Motor neuron (in vitro differentiated cells): ENCODE data around the gene NTN1. TPM values are rescaled to one million over a fixed set of nuclear protein-coding genes. Genes with fewer than 3 reads are reported as not detected.
A peak's percentile ranks its signal among the peaks of the same experiment; 100 is the strongest.

Source experiments
- ATAC-seq, 8 experiments: fragments of 200-7000 bp; cut with Tn5 transposase; replicated peaks in 6 of 8; 2 replicates each; pipeline ENCODE4 v1.8.0; 2021; ENCODE audit warnings: mild to moderate bottlenecking in 8 of 8, moderate library complexity in 8 of 8
- H3K27ac ChIP-seq, 2 donors: fragments of 250-450 bp; sonication (Bioruptor Pico); 2 replicates each; pipeline ENCODE4 v1.9.0; 2021; ENCODE audit warnings: antibody characterized with exemption in 2 of 2, mild to moderate bottlenecking in 2 of 2, moderate library complexity in 1 of 2
- H3K4me1 ChIP-seq, 2 donors: fragments of 250-450 bp; sonication (Bioruptor Pico); replicated peaks in 1 of 2; 2 replicates each; pipeline ENCODE4 v1.6.1; 2021; ENCODE audit warnings: antibody characterized with exemption in 2 of 2, mild to moderate bottlenecking in 2 of 2, moderate library complexity in 1 of 2
- H3K4me3 ChIP-seq, 5 donors: fragments of 250-450 bp; sonication (Bioruptor Pico); 2 replicates each; pipeline ENCODE4 v1.9.0; 2021; ENCODE audit warnings: antibody characterized with exemption in 5 of 5, mild to moderate bottlenecking in 5 of 5, moderate library complexity in 4 of 5
- WGBS, 10 experiments: fragments of 450-650 bp; shearing (Covaris generic); methylation state at CpG; one replicate each; pipeline ENCODE4 v1.0.0; 2022; 5-methylcytosine and 5-hydroxymethylcytosine counted together
- in situ Hi-C, 9 experiments: fragments of 400-800 bp; cut with MboI; loops; one replicate each; pipeline ENCODE4 v1.15.0; 2021; ENCODE audit warnings: low sequenced_read_pairs in 9 of 9, low pct_unique_long_range_greater_than_20kb in 2 of 9; ENCODE audit not compliant: unreplicated experiment in 9 of 9
- total RNA-seq, 8 experiments: library from RNA; unstranded; fragments of 300-600 nt; gene quantifications; 2 replicates each; pipeline versions ENCODE4 v1.2.3 to v1.2.4, GENCODE V29; 2022

NTN1 gene
- total RNA-seq, 8 experiments from 2014 or later: 8.0 to 491 (median 16.4) TPM

GRCh38 chr17:9026741-9027140 is 5.4 kb downstream of the NTN1 start:
- no peak overlapping the region for H3K4me3 ChIP-seq
- H3K27ac ChIP-seq: no peak overlapping the region
- no peak for ATAC-seq
- 30 to 90% (median 65%) methylated on average over 2 to 8 of the region's 8 CpGs; no CpG with 5 or more reads in 3 of the 10 experiments for WGBS, 10 experiments
- in situ Hi-C loops: no loop called here
- H3K4me1 ChIP-seq: peaks cover 30 to 32% of the 10 kb centered on the region in 2 donors

- H3K4me1 ChIP-seq: peaks cover 30 to 32% of the 10 kb centered on the region in 2 donors
- no peak overlapping the region for H3K27ac ChIP-seq
- in situ Hi-C loops: no loop called here
- WGBS, 10 experiments: 7 to 78% (median 60%) methylated on average over 3 to 8 of the region's 11 CpGs
- no peak overlapping the region for H3K4me3 ChIP-seq
- peak; percentile 31 to 86 (median 42) for ATAC-seq
Observed at GRCh38 chr17:9028202-9028987, 7.1 kb downstream of the NTN1 start.

- no peak overlapping the region for H3K27ac ChIP-seq
- WGBS, 10 experiments: 23 to 100% (median 43%) methylated on average over 1 to 11 of the region's 13 CpGs
- in situ Hi-C loops: no loop called here
- ATAC-seq: peak in 5 of 8 experiments; percentile 21 to 60 (median 54)
- peaks cover 29 to 30% of the 10 kb centered on the region in 2 donors for H3K4me1 ChIP-seq
- H3K4me3 ChIP-seq: no peak overlapping the region
Observed at GRCh38 chr17:9028988-9029570, 7.8 kb downstream of the NTN1 start.

GRCh38 chr17:9032151-9032550 is 10.8 kb downstream of the NTN1 start:
- no peak overlapping the region for H3K4me3 ChIP-seq
- WGBS, 10 experiments: 28 to 100% (median 82%) methylated on average over 1 to 6 of the region's 9 CpGs; no CpG with 5 or more reads in 2 of the 10 experiments
- no peak overlapping the region for H3K27ac ChIP-seq
- in situ Hi-C loops: no loop called here
- ATAC-seq: no peak
- peaks cover 15 to 21% of the 10 kb centered on the region in 2 donors for H3K4me1 ChIP-seq

GRCh38 chr17:9032583-9032982 is 11.3 kb downstream of the NTN1 start:
- H3K4me3 ChIP-seq: no peak overlapping the region
- WGBS, 10 experiments: 50 to 94% (median 83%) methylated on average over 1 to 5 of the region's 10 CpGs; no CpG with 5 or more reads in 3 of the 10 experiments
- in situ Hi-C loops: no loop called here
- H3K4me1 ChIP-seq: peaks cover 15 to 21% of the 10 kb centered on the region in 2 donors
- H3K27ac ChIP-seq: no peak overlapping the region
- ATAC-seq: no peak

- no peak for ATAC-seq
- no peak overlapping the region for H3K27ac ChIP-seq
- in situ Hi-C loops: no loop called here
- WGBS, 10 experiments: 80 to 100% methylated on average over 1 of the region's 1 CpG; no CpG with 5 or more reads in 8 of the 10 experiments
- no peaks in the 10 kb centered on the region for H3K4me1 ChIP-seq
- no peak overlapping the region for H3K4me3 ChIP-seq
Observed at GRCh38 chr17:9035249-9035648, 13.9 kb downstream of the NTN1 start.

- Histone ChIP-seq H3K4me1 (no peaks in the 10 kb centered on the region), H3K27ac (no peak overlapping the region), H3K4me3 (no peak overlapping the region)
- in situ Hi-C loops: no loop called here
- WGBS, 10 experiments: 0 to 93% (median 76%) methylated on average over 1 to 4 of the region's 4 CpGs; no CpG with 5 or more reads in 3 of the 10 experiments
- peak in 1 of 8 experiments; percentile 23 for ATAC-seq
Observed at GRCh38 chr17:9036336-9036735, 15.0 kb downstream of the NTN1 start.

- H3K4me1 ChIP-seq: no peaks in the 10 kb centered on the region
- ATAC-seq: no peak
- H3K27ac ChIP-seq: no peak overlapping the region
- no peak overlapping the region for H3K4me3 ChIP-seq
- in situ Hi-C loops: no loop called here
- WGBS, 10 experiments: 0 to 100% (median 78%) methylated on average over 1 to 2 of the region's 2 CpGs; no CpG with 5 or more reads in 2 of the 10 experiments
Observed at GRCh38 chr17:9037736-9038135, 16.4 kb downstream of the NTN1 start.

- WGBS, 10 experiments: 50 to 100% (median 94%) methylated on average over 1 of the region's 1 CpG; no CpG with 5 or more reads in 6 of the 10 experiments
- no peaks in the 10 kb centered on the region for H3K4me1 ChIP-seq
- no peak overlapping the region for H3K27ac ChIP-seq
- in situ Hi-C loops: no loop called here
- ATAC-seq: no peak
- no peak overlapping the region for H3K4me3 ChIP-seq
Observed at GRCh38 chr17:9038380-9038779, 17.1 kb downstream of the NTN1 start.

GRCh38 chr17:9044772-9045463 is 23.6 kb downstream of the NTN1 start:
- WGBS, 10 experiments: 7 to 93% (median 61%) methylated on average over 4 to 10 of the region's 11 CpGs
- H3K4me3 ChIP-seq: no peak overlapping the region
- in situ Hi-C loops: no loop called here
- peaks cover 0 to 4% of the 10 kb centered on the region in 2 donors for H3K4me1 ChIP-seq
- ATAC-seq: peak in 5 of 8 experiments; percentile 19 to 89 (median 79)
- no peak overlapping the region for H3K27ac ChIP-seq

- 68 to 100% (median 83%) methylated on average over 2 to 6 of the region's 8 CpGs; no CpG with 5 or more reads in 3 of the 10 experiments for WGBS, 10 experiments
- Histone ChIP-seq H3K4me1 (peaks cover 3 to 17% of the 10 kb centered on the region in 2 donors), H3K27ac (no peak overlapping the region), H3K4me3 (no peak overlapping the region)
- in situ Hi-C loops: no loop called here
- ATAC-seq: peak in 4 of 8 experiments; percentile 26 to 75 (median 40)
Observed at GRCh38 chr17:9050801-9051401, 29.6 kb downstream of the NTN1 start.

GRCh38 chr17:9051561-9051960 is 30.3 kb downstream of the NTN1 start:
- in situ Hi-C loops: no loop called here
- H3K27ac ChIP-seq: no peak overlapping the region
- 0 to 100% (median 83%) methylated on average over 1 to 4 of the region's 4 CpGs; no CpG with 5 or more reads in 1 of the 10 experiments for WGBS, 10 experiments
- no peak for ATAC-seq
- peaks cover 3 to 17% of the 10 kb centered on the region in 2 donors for H3K4me1 ChIP-seq
- H3K4me3 ChIP-seq: no peak overlapping the region
